ENCODE data around the gene PPM1J. TPM values are rescaled to one million over a fixed set of nuclear protein-coding genes. Genes with fewer than 3 reads are reported as not detected.

PPM1J gene
- total RNA-seq, 6 experiments from 2014 or later = 1.1 to 1.7 (median 1.4) TPM

DNA sequence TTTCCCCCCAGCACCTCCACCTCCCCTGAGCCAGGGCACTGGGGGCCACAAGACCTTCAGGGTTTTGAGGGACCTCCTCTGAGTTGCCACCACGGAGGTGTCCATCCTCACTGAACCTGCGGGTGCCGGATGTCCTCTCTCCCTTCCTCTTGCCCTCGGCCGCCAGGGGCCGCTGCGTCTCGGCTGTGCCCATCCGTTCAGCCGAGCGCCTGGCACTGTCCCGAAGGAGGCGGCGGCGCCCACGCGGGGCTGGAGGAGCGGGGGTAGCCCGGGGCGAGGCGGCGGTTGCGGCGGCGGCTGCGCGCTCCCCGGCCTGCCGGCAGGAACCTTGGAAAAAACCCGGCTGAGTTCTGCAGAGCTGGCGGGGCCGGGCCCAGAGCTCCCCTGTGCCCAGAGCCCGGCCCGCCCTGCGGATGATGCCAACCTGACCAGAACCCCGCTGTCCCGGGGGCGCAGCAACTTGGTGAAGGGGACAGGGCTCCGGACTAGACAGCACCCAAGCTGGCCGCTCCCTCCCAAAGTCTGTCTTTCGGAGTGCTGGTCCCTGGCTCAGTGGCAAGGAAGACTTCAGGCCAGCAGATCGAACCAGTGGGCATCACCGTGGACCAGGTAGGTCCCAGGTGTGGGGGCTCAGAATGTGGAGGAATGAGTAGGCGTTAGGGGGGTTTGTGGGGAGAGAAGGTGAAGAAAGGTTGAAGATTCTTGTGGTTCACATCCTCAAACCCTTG is 3.7 kb upstream of the PPM1J start:
- H3K27ac Mint-ChIP-seq = no peak overlapping the region
- peaks cover 39% of the 10 kb centered on the region for H3K4me1 Mint-ChIP-seq (ENCODE audit: low read depth)
- H3K4me3 Mint-ChIP-seq = peak overlapping the region; percentile 56
- H3K36me3 Mint-ChIP-seq (ENCODE audit: low read depth) = no peaks in the 10 kb centered on the region
- H3K27me3 Mint-ChIP-seq (ENCODE audit: insufficient read depth) = no peaks in the 10 kb centered on the region; the same call in none of the 2 replicates
- no peaks in the 10 kb centered on the region for H3K9me3 Mint-ChIP-seq
- TF ChIP-seq, protein P1, sequence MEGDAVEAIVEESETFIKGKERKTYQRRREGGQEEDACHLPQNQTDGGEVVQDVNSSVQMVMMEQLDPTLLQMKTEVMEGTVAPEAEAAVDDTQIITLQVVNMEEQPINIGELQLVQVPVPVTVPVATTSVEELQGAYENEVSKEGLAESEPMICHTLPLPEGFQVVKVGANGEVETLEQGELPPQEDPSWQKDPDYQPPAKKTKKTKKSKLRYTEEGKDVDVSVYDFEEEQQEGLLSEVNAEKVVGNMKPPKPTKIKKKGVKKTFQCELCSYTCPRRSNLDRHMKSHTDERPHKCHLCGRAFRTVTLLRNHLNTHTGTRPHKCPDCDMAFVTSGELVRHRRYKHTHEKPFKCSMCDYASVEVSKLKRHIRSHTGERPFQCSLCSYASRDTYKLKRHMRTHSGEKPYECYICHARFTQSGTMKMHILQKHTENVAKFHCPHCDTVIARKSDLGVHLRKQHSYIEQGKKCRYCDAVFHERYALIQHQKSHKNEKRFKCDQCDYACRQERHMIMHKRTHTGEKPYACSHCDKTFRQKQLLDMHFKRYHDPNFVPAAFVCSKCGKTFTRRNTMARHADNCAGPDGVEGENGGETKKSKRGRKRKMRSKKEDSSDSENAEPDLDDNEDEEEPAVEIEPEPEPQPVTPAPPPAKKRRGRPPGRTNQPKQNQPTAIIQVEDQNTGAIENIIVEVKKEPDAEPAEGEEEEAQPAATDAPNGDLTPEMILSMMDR (IDR thresholded peaks at IDR 0.05) = peak; percentile 97
- DNase-seq = peak; percentile 65

DNA sequence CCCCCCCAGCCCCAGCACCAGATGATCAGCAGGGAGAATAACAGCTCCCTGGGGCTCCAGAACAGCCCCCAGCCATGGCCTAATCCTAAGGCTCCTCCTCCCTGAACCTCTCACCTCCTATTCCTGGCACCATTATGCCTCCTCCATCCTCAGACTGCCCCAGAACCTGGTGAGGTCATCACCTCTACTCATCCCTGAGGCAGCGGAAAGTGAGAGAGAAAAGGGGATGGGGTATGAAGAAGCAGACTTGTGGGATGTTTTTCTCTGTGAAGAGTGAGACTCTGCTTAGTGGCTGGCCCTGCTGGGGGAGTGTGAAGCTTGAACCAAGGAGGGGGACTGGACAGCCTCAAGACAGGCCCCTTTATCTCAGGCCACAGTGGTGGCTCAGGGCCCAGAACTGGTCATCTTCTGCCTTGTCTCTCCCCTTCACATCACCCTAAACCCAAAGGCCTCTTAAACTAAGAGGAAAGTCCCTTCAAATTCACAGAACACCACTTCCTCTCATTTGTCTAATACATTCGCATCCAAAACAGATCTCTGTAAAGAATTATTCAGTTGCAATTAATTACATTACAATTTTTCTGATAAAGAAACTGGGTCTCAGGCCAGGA is 2.2 kb upstream of the PPM1J start:
- no peaks in the 10 kb centered on the region for H3K9me3 Mint-ChIP-seq
- no peak overlapping the region for H3K4me3 Mint-ChIP-seq
- no peaks in the 10 kb centered on the region; the same call in none of the 2 replicates for H3K27me3 Mint-ChIP-seq (ENCODE audit: insufficient read depth)
- H3K36me3 Mint-ChIP-seq (ENCODE audit: low read depth) = no peaks in the 10 kb centered on the region
- H3K27ac Mint-ChIP-seq = no peak overlapping the region
- peaks cover 29% of the 10 kb centered on the region for H3K4me1 Mint-ChIP-seq (ENCODE audit: low read depth)
- TF ChIP-seq, protein P1 (IDR thresholded peaks at IDR 0.05) = no peak
- no peak for DNase-seq

DNA sequence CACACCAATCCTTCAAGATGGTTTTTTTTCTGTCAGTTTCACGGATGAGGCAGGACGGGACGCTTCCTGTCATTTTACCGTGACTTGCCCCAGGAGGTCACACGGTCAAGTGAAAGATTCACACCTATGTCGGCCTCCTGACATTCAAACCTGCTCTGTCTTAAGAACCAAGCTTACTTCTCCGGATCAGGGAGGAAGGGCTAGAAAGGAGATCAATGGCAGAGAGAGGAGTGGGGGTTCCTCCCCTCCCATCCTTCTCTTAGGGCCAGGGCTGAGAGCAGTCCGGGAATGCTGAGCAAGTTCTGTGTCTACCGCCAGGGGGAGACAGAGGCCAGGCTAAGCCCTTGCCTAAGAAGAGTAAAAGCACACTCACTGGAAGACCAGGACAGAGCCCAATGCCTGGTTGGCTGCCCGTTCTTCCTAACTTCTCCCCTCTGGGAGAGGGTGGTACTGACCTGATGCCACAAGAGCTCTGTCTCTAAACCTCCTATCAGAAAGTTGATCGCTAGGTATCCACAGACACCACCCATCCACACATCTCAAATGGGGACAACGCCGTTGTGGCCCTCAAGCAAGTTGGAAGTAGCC is 1.1 kb upstream of the PPM1J start:
- TF ChIP-seq, protein P1 (IDR thresholded peaks at IDR 0.05) = peak; percentile 98
- peak; percentile 81 for DNase-seq
- peak overlapping the region; percentile 91 for H3K4me3 Mint-ChIP-seq
- H3K27ac Mint-ChIP-seq = peak overlapping the region; percentile 36; the same call in 1 of the 2 replicates
- peaks cover 28% of the 10 kb centered on the region for H3K4me1 Mint-ChIP-seq (ENCODE audit: low read depth)
- no peaks in the 10 kb centered on the region; the same call in none of the 2 replicates for H3K27me3 Mint-ChIP-seq (ENCODE audit: insufficient read depth)
- no peaks in the 10 kb centered on the region for H3K36me3 Mint-ChIP-seq (ENCODE audit: low read depth)
- no peaks in the 10 kb centered on the region for H3K9me3 Mint-ChIP-seq

DNA sequence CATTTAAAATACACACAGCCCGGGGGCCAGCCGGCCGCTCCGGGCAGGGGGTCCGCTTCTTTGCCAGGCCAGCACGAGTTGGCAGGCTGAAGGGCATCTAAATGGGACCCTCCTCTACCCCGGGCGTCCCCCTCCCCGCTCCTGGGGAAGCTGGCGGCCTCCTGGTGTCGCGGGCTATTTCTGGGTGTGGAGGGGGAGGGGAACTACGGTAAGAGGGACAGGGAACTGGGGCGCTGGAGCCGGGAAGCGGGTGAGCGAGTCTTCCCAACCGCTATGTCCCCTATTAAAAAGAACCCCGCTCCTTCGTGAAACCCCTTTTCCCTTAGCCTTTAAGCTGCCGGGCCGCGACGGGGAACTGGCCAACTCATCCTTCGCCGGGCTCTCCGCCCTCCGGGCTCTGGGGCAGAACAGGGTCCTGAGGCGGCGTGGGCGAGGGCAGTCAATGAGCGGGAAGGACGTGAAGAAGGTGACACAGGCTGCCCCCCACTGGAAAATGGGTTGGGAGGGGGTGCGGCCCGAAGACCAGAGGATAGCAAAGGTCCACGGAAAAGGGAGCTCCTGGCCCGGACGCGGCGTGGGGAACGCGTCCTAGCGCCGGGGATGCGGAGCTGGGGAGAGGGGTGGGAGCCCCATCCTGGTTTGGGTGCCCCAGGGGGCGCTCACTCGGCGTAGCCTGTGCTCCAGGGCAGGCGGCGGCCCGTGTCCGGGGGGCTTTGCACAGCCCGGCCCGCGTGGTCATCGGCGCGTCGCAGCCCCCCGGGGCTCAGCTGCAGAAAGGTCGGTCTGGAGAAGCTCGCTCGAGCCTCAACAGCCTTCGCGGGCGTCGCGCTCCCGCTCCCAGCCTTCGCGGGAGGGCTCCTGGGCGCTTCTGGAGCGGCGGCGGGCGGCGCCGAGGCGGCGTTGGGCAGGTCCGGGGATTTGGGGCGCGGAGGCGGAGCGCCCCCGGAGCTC is 544 bp downstream of the PPM1J start:
- no peaks in the 10 kb centered on the region for H3K36me3 Mint-ChIP-seq (ENCODE audit: low read depth)
- H3K27ac Mint-ChIP-seq = no peak overlapping the region
- H3K4me3 Mint-ChIP-seq = peak overlapping the region; percentile 89
- DNase-seq = no peak
- H3K4me1 Mint-ChIP-seq (ENCODE audit: low read depth) = peaks cover 28% of the 10 kb centered on the region
- H3K9me3 Mint-ChIP-seq = no peaks in the 10 kb centered on the region
- TF ChIP-seq, protein P1 (IDR thresholded peaks at IDR 0.05) = peak; percentile 64
- no peaks in the 10 kb centered on the region; the same call in none of the 2 replicates for H3K27me3 Mint-ChIP-seq (ENCODE audit: insufficient read depth)
